ENCODE measurements around the gene CSNK2B.
A peak's percentile ranks its signal among the peaks of the same experiment; 100 is the strongest.

CSNK2B gene

DNA sequence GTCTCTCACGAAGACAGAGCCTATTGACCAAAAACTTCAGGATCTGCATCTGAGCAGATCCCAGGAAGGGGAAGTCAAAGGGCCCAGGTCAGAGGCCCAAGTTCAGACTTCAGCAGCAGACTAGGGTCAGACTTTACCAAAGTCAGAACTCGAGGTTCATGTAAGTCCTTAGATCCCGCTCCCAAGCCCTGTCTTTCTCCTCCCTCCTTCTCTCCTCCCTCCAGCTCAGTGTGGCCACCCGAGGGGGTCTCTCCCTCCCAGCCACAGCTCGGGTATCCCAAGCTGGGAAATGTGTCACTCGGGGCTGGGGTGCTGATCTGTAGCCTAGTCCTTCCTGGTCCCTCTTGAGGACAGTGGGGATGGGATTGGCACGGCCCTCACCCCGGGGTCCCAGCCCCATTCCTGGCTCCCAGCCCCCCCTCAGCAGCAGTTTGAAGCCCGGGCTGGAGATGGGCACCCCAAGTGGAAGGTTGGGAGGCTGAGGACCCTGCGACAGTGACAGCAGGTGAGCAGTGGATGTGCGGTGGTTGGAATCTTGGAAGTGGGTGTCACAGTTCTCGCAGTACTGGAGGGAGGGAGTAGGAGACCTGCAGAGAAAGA is 3.7 kb upstream of the CSNK2B start:
- no peak for DNase-seq

DNA sequence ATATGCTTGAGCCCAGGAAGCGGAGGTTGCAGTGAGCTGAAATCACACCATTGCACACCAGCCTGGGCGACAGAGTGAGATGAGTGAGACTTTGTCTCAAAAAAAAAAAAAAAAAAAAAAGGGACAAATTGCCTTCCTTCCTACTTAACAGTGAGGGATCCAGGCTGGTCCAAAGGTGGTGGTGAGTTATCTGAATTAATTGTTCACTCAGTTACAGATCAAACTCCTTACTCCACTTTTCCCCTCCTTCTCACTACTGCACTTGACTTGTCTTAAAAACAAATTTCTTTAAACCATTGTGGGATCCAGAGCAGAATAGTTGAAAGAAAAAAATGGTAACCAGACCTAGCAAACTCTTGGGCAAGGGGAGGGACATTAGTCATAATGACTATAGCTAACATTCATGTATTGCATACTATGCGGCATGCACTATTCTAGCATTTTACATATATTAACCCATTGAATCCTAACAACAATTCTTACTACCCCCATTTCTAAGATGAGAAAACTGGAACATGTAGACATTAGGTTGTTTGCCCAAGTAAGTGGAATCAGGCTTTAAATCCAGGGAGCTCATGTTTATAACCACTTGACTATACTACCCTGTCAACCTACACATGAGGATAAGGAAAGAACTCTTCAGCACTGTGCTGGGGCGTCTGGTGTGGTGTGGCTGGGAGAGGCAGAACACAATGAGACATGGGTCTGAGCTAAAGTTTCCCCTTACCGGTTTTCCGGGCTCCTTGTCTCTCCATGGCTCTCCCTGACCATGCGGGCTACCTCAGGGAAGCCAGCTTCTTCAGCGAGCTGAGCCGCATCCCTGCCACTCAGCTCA is 2.5 kb upstream of the CSNK2B start:
- no peak for DNase-seq

DNA sequence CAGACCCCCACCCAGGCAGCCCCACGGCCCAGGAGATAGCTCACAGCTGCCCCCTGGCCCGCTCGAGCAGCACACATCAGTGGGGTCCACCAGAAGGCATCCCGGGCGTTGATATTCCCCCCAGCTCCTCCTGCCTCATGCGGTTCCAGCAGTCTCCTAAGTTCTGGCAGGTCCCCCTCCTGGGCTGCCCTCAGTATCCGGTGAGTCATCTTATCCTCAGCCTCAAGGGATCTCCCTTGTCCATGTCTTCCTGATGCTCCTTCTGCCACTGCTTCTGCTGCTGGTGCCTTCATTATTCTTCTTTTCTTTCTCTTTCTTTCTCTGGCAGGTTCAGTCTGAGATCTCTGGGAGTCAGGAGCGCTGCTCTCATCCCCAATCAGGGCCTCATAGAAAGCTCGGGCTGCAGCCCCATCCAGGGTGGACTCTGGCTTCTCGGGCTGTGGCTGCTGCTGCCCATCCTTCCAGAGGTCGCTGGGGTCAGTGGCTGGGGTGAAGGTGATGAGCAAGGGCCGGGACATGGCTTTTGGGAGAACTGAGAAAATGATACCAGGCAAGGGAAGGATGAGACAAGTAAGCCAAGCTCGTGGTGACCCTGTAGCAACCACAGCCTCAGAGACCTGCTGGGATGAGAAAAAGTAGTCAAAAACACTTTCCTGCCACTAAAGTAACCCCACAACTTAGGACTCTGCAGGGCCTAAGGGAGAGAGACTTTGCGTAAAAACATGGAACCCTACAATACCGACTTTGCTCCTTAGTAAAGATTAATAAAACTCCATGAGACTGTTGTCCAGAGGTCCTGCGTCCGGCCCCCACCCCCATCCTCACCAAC is 1.7 kb upstream of the CSNK2B start:
- no peak for DNase-seq

DNA sequence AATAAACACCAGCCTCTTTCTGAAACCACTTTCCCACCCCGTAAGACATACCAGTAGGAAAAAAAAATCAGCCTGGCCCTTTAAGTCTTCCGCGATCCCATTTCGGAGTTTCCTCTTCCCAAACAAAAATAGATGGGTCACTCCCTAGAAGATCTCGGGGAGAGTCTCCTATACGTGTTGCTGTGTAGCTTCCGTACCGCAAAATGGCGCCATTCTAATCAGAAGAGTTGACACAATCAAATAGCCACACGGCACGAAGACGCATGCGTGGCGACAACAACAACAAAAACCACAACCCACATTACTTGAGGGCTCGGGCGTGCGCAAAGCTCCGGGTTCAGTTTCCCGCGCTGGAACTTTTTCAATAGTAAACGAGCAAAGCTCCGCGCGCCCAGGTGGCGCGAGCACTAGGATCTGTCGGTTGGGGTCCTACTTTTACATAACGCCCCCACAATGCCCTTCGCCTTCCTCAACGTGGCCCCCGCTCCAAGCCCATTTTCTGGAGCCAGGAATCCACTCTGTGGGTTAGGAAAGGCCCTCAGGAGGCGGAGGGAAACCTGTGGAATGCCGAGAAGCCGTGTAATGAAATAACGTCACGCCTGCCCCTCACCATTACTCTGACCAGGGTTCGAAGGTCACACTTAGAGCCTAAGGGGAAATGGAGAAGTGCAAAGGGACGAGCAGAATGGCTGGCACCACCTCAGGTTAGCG is 935 bp upstream of the CSNK2B start, which contains the start of gene GPANK1:
Gene GPANK1, minus strand, starts transcription at position 208 of the 711 bp plus-strand sequence. CDS start 519 bp downstream, outside the sequence.
- peak; percentile 81 to 92 (median 86) for DNase-seq

DNA sequence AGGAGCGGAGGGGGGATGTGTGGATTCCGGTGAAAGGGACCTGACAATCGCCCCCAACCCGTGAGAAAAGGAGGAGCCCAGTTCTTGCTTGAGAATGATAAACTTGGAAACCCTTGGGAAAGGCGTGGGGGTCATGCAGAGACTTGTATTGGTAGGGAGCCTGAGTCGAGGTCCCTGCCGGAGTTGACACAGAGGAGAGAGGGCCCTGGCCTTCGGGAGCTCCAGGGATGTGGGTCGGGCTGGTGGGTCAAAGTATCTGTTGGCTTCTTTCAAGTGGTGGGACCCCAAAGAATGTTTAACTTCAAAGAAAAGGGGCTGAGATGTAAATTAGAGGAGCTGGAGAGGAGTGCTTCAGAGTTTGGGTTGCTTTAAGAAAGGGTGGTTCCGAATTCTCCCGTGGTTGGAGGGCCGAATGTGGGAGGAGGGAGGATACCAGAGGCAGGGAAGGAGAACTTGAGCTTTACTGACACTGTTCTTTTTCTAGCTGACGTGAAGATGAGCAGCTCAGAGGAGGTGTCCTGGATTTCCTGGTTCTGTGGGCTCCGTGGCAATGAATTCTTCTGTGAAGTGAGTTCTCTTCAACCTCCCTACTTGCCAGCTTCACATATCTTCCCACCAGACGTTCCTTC is 571 bp downstream of the CSNK2B start:
- no peak for DNase-seq

DNA sequence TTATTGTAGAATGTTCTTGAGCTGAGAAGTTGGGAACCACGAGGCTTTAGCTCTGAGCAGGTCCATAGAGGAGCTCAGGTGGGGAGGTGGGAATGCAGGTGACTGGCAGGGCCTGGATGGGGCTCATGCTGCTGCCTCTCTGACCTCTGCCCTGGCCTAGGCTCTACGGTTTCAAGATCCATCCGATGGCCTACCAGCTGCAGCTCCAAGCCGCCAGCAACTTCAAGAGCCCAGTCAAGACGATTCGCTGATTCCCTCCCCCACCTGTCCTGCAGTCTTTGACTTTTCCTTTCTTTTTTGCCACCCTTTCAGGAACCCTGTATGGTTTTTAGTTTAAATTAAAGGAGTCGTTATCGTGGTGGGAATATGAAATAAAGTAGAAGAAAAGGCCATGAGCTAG is 3.8 kb downstream of the CSNK2B start, which contains the start of gene LY6G5B:
Gene LY6G5B, plus strand, starts transcription at position 301 of the 400 bp plus-strand sequence. CDS start 975 bp downstream, outside the sequence.
- no peak for DNase-seq

DNA sequence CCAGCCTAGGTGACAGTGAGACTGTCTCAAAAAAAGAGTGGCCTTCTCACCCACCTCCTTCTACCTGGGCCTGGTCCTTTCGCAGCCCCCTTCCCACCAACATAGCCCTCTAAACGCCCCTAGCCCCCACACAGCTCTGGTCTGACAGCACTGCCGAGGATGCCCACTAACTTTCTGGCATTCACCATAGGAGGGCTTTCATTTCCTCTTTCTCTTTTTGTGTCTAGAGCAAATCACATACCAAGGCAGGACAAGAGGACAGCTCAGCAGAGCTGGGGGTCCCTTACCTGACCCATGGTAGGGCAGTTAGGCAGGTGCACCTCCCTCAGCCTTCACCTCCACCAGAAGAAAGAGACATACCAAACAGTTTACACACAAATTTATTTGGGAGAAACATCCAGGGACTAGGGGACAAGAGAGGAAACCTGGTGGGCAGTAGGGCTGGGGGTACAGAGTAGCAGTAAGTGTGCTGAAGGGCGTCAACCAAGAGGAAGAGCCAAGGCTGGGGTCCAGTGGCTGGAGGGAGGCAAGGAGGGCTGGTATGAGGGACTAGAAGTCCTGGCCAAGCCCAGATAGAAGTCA is 10.5 kb downstream of the CSNK2B start:
- no peak for DNase-seq

DNA sequence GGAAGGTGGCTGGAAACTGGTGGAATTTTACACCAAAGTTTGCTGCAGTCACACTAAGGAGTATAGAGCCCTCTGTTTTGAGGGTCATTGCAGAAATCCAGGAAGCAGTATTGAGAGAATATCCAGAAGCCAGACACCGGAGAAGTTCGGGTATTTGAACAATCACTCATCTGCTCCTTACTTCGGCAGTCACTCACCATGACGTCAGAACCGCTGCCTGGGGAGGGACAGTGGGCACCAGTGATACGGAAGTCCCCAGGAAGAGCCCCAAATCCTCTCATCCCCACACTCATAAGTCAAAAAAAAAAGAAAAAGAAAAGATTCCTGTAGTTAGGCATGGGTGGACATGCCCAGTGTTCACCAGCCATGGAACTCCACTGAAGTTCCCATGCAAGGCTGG is 11.0 kb downstream of the CSNK2B start:
- DNase-seq = no peak

DNA sequence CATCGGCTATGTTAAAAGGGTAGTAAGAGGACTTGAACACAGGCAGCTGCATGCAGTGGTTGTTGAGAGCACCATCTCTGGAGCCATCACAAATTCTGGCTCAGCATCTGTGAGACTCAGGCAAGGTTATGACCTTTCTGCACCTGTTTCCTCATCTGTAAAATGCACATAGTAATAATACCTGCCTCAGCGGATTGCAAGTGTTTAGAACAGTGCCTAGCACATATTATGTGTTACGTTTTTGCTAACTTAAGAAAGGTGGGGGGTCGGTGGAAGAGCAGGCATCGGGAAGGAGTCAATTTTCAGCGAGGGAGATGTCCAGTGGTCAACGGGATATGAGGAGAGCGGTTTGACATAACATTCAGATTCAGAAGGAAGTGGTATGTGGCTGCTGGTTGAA is 12.1 kb downstream of the CSNK2B start:
- DNase-seq = no peak

DNA sequence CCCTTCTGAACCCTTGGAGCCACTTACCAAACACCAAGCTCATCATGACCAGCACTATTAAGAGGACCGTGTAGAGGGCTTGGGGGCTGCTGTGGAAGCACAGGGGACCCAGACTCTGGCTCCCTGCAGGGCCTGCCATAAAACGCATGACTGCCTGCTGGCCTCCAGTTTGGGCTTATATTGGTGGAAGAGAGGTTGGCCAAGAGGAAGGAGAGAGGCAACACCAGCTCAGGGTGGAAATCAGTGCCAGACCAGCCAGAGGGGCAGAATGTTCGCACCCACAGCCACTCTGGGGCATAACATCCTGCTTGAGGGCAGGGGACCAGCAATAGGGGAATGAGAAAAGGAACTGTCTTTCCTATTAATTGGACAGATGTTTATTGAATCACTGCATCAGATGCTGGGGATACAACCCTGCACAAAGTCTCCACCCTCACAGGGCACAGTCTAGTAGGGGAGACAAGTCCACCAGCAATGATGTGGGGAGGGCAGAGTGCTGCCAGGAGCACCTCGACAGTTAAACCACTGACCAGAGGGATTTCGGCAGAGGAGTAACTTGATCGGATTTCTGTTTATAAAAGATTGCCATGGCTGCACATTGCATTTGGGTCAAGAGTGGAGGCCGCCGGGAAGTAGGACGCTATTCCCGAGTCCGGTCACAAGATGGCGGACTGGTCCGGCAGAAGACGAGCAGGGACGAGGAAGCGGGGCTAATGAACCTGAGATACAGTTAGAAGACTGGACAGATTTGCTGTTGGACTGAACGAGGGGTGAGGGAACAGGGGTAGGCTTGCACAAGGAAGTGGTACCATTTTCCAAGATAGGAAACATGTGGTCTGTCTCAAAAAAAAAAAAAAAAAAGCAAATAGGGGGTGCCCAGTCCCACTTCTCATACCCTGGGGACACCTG is 14.6 kb downstream of the CSNK2B start, which contains the start of gene LY6G5C:
Gene LY6G5C, minus strand, starts transcription at position 842 of the 909 bp plus-strand sequence. Its CDS starts 694 bp downstream, at position 148.
- peak in 5 of 6 experiments; percentile 15 to 53 (median 44) for DNase-seq

DNA sequence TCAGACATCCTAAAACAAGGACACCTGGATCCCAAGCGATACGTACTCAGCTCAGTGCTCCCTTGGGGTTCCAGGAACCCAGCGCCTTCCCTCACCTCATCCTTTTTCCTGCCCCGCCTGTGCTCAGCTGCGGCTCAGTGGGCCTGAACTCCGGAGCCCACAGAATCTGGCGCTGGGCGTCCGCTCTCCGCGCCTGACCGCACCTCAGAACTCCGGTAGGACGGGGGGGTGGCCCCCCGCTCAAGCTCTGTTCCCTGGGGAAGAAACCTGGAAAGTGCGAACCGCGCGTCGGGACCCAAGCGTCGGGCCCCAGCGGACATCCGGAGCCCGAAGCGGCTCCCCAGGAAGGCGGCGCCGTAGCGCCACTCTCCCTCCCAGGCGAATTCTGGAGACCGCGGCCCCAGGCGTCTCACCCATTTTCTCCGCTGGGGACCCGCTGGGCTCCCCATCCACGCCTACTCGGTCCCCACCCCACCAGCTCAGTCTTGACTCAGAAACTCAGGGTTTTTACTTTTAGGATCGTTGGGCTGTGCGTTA is 15.3 kb downstream of the CSNK2B start:
- peak in 5 of 6 experiments; percentile 14 to 44 (median 26) for DNase-seq

DNA sequence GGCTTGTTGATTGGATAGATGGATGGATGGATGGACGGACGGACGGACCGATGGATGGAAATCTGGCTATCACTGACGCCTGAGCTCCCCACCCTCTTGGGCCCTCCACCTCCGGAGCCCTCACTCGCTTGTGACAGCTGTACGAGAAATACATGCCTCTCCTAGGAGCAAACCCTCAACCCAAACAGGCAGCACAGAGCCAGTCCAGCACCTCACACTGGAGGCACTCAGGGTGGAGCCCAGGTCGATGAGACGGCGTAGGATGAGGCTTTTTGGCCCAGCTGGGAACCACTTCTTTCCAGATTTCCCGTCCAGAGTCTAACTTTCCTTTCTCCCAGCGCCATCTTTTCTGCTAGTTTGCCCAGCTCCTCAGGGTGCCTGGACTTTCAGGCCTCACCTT is 17.7 kb downstream of the CSNK2B start:
- DNase-seq = no peak

DNA sequence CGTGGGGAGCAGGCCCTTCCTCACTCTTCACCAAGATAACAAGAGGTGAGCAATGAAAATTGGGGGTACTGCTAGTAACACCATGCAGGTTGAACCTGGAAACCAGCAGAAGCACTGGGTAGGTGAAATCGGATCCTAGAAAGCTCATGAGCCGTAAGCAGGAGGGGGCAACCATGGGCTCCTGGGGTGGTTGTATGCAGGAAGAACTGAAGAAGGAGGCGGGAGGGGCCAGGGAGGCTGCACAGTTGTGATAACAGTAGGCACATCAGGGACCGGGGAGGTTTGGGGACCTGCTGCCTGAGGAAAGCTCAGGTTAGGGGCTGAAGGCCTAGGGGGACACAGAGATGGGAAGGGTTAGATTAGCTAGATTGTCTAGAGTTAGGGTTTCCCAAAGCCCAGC is 20.6 kb downstream of the CSNK2B start:
- DNase-seq = no peak

DNA sequence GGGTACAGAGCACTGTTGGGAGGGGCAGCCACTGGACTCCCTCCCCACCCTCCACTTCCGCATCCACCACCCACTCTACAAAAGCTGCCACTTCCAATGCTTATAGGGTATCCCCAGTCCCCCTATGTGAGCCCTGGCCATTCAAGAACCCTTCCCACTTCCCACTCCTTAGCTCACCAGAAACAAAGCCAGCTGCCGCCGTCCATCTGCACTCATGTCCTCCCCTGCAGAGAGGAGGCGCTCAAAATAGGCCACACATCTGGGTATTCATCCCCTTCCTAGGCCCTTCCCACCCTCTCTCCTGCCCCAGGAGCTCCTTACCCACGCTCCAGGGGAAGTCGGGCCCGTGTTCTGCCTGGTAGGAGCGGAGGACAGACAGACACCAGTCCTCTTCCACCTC is 21.4 kb downstream of the CSNK2B start:
- no peak for DNase-seq

DNA sequence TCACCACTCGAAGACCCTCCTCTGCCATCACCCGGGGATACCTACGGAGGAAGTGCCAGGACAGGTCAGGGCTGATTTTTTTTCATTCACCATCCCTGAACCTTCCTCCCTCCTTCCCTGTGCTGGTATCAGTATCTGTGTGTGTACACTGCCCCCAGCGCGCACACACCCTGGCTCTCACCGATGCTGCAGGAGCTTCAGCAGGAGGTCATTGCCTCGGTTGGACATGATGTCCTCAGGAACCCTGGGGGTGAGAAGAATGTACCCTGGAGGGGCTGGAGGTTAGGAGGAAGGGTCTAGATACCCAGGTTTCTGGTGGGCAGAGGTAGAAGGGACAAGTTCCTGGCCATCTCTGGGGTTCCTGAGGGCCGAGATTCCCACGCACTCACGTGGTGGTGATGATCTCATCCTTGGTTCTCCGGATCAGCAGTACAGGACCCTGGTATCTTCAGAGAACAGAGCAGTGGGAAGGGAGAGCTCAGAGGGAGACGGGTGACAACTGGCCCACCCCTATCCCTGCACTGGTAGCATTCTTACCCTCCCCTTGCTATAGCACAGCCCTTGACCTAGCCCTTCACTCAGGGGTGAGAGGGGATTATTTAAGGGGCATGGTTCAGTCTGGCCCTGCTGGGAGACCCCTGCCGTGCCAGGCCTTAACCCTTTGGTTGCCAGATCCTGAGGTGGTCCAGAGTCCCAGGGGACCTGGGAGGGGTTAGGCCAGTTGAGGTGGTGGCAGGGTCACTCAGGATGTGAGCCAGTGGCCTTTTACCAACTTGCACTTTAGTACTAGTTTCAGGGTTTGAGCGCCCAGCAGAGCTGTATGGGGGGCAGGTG is 22.2 kb downstream of the CSNK2B start:
- DNase-seq = no peak

DNA sequence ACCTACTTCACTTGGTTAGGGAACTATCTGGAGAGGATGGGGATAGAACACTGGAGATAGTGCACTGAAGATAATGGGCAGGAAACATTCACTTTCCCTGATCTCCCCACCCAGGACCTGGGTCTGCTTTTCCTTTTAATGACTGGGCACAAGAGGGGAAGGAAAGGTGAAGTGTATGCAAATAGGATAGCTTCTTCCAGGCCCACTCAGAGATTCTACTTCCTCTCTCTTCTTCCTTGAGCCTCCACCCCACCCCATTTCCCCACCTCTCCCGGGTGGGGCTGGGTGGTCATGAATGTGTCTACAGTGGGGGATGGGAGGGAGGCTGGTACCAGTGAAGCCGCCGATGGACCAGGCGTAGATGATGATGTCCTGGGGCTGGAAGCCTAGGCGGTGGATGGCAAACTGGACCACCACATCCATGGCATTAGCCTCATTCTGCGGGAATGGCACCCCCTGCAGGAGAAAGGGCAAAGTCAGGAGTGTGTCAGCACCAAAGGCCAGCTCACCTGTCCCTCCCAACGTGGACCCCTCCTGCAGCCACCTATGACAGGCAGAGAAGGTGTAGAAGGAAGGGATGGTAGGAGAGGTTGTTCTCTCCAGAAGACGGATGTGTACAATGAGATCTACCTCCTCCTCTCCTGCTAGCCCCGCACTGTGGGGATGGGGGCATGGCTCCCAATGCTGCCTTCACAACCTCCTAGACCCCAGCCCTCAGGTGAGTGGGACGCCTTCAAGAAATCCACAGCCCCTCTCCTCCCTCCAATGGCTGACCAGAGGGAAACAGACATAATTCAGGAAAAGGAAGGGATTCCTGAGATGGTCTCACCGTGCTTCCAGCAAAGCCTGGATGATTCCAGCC is 23.6 kb downstream of the CSNK2B start:
- peak in 1 of 6 experiments; percentile 4 for DNase-seq

DNA sequence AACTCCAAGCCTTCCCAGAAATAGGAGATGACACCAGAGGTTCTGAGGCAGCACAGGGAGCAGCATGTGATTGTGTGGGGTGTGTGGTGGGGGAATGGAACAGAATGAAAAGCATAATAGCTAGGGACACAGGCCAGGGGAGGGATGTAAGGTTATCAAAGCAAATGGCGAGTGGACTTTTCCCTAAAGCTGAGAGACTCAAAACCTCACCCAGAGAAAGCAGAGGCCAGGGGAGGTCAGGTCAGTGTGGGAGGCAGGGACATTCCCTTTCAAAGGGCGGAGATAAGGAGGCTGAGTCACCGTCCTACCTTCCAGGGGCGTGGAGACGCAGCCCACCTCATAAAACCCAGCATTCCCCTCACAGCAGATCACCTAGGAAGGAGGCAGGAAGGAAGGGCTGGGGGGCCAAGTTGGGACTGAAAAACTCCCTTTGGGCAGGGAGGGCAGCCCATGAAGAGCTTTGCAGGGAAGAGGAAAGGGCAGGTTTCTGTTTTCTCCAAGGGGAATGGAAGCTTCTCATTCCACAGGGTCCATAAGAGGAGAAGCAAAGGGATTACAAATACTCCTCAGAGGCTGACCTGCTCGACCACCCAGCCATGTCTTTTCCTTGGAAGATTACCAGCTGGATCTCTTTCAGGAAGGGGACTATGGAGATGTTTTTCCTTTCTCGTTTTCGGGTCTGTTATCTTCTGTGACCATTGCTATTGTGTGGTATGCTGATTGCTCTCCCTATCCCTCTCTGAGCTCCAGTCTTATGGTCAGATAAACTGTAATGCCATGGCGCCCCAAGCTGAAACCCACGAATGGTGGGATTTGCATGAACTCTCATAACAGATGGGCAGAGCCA is 24.6 kb downstream of the CSNK2B start:
- no peak for DNase-seq
